ENCODE measurements around the gene CYYR1.
A peak's percentile ranks its signal among the peaks of the same experiment; 100 is the strongest.

Gene CYYR1

DNA sequence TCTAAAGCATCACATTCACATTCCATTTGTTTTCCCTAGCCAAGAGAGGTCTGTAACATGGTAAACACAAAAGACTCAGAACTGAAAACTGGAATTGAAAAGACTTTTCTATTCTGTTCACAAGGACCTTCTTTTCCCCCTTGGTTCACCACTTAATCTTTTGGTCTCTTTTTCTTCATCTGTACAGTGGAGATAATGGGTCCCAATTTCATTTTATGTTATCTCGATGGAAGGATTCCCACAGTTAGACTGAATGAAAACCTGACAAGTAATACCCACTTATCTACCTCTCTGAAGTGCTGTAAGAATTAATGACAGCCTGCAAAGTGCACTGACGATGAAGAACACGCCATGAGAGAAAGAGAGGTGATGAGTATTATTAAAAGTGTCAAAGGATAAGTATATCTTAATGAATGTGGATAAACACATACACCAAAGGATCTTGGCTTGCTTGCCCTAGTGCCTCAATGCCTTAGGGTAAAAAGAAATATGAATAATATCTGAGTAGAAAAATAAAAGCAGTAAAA, 71.5 kb downstream of the CYYR1 start:
- DNase-seq (ENCODE audit: low read depth) = no peak
- no peak overlapping the region for H3K4me3 ChIP-seq (ENCODE audit: low read length)
- TF ChIP-seq, protein P1, sequence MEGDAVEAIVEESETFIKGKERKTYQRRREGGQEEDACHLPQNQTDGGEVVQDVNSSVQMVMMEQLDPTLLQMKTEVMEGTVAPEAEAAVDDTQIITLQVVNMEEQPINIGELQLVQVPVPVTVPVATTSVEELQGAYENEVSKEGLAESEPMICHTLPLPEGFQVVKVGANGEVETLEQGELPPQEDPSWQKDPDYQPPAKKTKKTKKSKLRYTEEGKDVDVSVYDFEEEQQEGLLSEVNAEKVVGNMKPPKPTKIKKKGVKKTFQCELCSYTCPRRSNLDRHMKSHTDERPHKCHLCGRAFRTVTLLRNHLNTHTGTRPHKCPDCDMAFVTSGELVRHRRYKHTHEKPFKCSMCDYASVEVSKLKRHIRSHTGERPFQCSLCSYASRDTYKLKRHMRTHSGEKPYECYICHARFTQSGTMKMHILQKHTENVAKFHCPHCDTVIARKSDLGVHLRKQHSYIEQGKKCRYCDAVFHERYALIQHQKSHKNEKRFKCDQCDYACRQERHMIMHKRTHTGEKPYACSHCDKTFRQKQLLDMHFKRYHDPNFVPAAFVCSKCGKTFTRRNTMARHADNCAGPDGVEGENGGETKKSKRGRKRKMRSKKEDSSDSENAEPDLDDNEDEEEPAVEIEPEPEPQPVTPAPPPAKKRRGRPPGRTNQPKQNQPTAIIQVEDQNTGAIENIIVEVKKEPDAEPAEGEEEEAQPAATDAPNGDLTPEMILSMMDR (conservative IDR thresholded peaks at IDR 0.05; ENCODE audit: low read length) = no peak

DNA sequence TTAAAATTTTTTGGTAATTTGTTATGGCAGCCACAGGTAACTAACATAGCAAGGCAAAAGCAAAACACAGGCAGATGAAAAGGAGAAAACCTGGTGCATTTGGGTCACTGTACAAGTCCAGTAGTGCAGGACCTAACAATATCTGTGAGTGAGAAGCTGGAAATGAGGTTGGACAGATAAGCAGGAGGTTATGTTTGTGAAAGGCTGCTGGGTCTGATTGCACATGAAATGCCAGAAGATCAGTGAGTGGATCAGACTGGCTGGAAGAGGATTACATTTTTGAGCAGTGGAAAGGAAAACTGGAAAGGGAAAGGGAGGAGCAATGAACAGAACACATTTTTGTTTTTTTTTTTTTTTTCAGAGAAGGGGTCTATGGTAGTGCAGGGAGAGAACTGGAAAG, 73.6 kb downstream of the CYYR1 start:
- DNase-seq (ENCODE audit: low read depth) = no peak
- H3K4me3 ChIP-seq (ENCODE audit: low read length) = no peak overlapping the region
- TF ChIP-seq, protein P1 (conservative IDR thresholded peaks at IDR 0.05; ENCODE audit: low read length) = no peak

DNA sequence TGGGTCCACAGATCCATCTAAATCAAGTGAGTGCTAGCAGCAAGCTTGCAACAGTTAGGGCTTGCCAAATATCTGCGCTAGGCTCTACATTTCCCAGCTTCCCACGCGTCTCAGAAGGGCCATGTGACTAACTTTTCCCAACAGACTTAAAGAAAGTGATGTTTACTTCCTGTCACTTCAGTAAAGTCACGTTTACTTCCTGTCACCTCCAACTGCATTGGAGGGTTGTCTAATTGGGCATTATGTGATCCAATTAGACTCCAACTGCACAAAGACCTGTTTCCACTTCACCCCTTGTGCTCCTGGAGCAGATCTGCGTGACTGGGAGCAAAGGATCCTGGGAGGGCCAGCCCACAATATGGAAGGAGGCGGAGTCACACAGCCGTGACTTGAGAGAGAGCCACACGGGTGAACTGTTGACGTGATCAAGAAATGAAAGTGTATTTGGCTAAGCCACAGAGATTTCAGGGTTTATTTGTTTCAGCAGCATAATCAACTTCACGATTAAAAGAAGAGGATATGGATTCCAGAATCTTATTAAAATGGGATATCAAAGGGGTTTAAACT, 77.7 kb downstream of the CYYR1 start:
- TF ChIP-seq, protein P1 (conservative IDR thresholded peaks at IDR 0.05; ENCODE audit: low read length) = no peak
- H3K4me3 ChIP-seq (ENCODE audit: low read length) = no peak overlapping the region
- DNase-seq (ENCODE audit: low read depth) = no peak

DNA sequence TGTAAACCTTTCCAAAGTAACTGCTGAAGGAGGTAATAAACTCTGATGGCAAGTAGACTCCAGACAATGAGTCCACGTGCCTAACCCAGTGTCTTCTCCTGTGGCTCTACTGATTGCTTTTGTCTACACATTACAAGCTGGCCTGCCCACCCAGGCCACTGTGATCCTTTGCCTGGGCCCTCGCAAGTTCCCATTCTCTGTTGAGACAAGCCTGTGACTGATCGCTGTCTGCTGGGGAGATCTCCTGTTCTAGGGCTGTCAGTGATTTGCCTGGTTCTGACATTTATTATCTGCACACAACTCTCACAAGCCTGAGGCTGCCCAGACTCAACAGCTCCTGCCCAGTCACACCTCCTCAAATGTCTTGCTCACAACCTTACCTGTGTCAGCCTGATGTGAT, 81.4 kb downstream of the CYYR1 start:
- no peak overlapping the region for H3K4me3 ChIP-seq (ENCODE audit: low read length)

DNA sequence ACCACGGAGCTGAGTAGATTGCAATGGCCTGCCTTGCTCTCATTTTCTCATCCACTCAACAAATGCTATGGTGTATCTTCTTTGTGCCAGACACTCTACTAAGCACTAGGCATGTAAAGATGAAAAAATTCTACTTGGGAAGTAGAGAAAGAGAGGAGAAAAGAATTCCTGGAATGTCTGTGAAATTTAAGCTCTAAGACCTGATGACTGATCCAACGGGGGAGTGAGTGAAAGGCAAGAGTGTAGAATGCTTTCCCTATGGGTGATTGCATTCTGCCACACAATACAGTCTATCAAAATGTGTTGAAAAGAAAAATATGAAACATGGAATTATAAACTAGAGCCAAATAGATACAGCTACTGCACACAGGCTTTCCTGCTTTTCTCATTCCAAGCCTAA, 82.3 kb downstream of the CYYR1 start:
- DNase-seq (ENCODE audit: low read depth) = peak; percentile 70
- H3K4me3 ChIP-seq (ENCODE audit: low read length) = no peak overlapping the region

More for the DNA sequence above, 81.4 kb downstream of the CYYR1 start:
- no peak for DNase-seq (ENCODE audit: low read depth)
- TF ChIP-seq, protein P1 (conservative IDR thresholded peaks at IDR 0.05; ENCODE audit: low read length) = no peak

DNA sequence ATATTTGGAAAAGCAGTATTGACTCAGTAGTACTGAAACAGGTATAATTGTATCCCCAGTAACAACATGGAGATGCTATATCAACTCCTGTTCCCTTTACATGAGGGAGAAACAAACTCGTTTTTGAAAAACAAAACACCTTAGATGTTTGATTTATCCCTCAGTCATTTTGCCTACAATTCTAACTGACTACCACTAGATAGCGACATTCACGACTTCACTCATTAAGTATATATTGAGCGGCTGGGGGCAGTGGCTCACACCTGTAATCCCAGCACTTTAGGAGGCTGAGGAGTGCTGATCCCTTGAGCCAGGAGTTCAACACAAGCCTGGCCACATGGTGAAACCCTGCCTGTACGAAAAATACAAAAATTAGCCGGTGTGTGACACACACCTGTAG, 83.3 kb downstream of the CYYR1 start:
- no peak overlapping the region for H3K4me3 ChIP-seq (ENCODE audit: low read length)
- DNase-seq (ENCODE audit: low read depth) = no peak
- TF ChIP-seq, protein P1 (conservative IDR thresholded peaks at IDR 0.05; ENCODE audit: low read length) = no peak

More for the DNA sequence above, 82.3 kb downstream of the CYYR1 start:
- TF ChIP-seq, protein P1 (conservative IDR thresholded peaks at IDR 0.05; ENCODE audit: low read length) = no peak

DNA sequence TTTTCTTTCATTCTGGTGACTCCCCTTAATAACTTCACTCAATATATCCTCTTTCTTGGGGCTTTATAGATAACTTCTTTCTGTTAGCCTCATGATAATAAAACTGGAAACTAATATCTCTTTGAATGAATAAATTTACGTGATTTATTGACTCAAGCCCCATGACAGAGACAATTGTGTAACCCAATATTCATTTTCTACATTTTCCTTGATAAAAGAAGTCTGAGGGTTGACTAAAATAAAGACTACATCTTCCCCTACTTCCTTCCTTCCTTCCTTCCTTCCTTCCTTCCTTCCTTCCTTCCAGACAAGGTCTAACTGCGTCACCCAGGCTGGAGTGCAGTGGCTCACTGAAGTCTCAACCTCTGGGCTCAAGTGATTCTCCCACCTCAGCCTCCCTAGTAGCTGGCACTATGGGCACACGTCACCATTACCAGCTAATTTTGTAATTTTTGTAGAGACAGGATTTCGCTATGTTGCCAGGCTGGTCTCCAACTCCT, 85.1 kb downstream of the CYYR1 start:
- no peak overlapping the region for H3K4me3 ChIP-seq (ENCODE audit: low read length)
- no peak for DNase-seq (ENCODE audit: low read depth)
- TF ChIP-seq, protein P1 (conservative IDR thresholded peaks at IDR 0.05; ENCODE audit: low read length) = no peak

Data from AG10803 (cell line).